Upper lobe of right lung (tissue), 1 donor: ENCODE measurements around the gene USP9X. TPM values are rescaled to one million over a fixed set of nuclear protein-coding genes. Genes with fewer than 3 reads are reported as not detected.

Experiments used
- ATAC-seq: fragments of 200-7000 bp; cut with Tn5 transposase; one replicate; pipeline ENCODE4 v1.9.1; 2020; ENCODE audit warnings: mild to moderate bottlenecking, moderate library complexity
- DNase-seq: peaks from one replicate; pipeline ENCODE4 v3.0.0-alpha.2; 2020
- H3K27ac ChIP-seq: fragments of 200-600 bp; one replicate; pipeline ENCODE4 v1.8.0; 2022
- H3K27me3 ChIP-seq: fragments of 200-600 bp; one replicate; pipeline ENCODE4 v1.8.0; 2022; ENCODE audit warnings: mild to moderate bottlenecking
- H3K36me3 ChIP-seq: fragments of 200-600 bp; one replicate; pipeline ENCODE4 v1.8.0; 2022
- H3K4me1 ChIP-seq: fragments of 200-600 bp; one replicate; pipeline ENCODE4 v1.8.0; 2022
- H3K4me3 ChIP-seq: fragments of 200-600 bp; one replicate; pipeline ENCODE4 v1.8.0; 2022; ENCODE audit warnings: mild to moderate bottlenecking
- H3K9me3 ChIP-seq: fragments of 200-600 bp; one replicate; pipeline ENCODE4 v1.8.0; 2022
- CTCF ChIP-seq: fragments of 200-600 bp; IDR thresholded peaks from one replicate; pipeline ENCODE4 v1.8.0; 2022; ENCODE audit warnings: antibody characterized with exemption
- intact Hi-C: fragments of 100-400 bp; cut with DNase I; formaldehyde crosslinking; loops from one replicate; pipeline ENCODE4 v1.11.0; 2022
- total RNA-seq: library from RNA; stranded (reverse); fragmentation: NEBNext Ultra II Directional; extraction: Animal tissue kit (Norgen Biotek cat#: 25700); gene quantifications from one replicate; pipeline ENCODE4 v1.2.1, GENCODE V29; 2021
- donor health status: DM: no; HTN: yes; CAD: no; lungs with severe emphysema.

The USP9X gene
- total RNA-seq, 1 donor from 2014 or later: 71.5 TPM

- peak overlapping the region; percentile 70 for H3K4me3 ChIP-seq
- ATAC-seq (no peak), DNase-seq (no peak)
- no peaks in the 10 kb centered on the region for H3K27me3 ChIP-seq
- H3K27ac ChIP-seq: peak overlapping the region; percentile 98
- no peaks in the 10 kb centered on the region for H3K9me3 ChIP-seq
- peaks cover 21% of the 10 kb centered on the region for H3K4me1 ChIP-seq
- no peak for TF ChIP-seq CTCF
- intact Hi-C loops: no loop called here
- H3K36me3 ChIP-seq: no peaks in the 10 kb centered on the region
Observed at GRCh38 chrX:41087201-41087600, 2.0 kb downstream of the USP9X start.

DNA sequence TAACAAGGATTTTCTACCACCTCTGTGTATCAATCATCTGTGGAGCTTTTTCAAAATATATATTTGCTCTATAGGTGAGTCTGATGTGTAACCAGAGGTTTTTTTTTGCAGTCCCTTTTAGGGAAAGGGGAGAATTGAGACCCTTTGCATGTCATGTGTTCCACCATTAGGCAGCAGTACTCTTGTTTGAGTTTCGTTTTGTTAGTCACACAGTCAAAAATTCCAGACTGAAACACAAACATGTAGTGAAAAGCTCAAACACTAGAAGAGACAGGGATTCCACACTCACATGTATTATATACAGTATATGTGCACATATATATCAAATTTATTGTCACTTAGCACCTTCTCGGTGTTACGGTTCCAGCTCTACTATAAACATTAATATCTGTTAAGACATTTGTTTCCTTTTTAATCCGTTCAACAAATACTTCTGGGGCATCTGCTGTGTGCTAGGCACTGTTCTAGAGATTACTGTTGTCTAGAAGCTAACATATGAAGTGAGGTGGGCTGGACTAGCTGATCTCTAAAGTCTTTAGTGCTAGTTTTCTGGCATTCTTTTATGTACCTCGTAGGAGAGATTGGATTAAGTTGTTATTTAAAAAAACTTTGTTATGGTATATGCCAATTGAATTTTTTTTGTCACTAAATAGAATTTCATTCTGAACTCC is 5.5 kb downstream of the USP9X start:
- H3K36me3 ChIP-seq: no peaks in the 10 kb centered on the region
- DNase-seq: no peak
- no peak for ATAC-seq
- H3K27ac ChIP-seq: no peak overlapping the region
- peak overlapping the region; percentile 11 for H3K4me3 ChIP-seq
- H3K27me3 ChIP-seq: no peaks in the 10 kb centered on the region
- intact Hi-C loops: no loop called here
- H3K4me1 ChIP-seq: peaks cover 27% of the 10 kb centered on the region
- TF ChIP-seq CTCF: no peak
- no peaks in the 10 kb centered on the region for H3K9me3 ChIP-seq

DNA sequence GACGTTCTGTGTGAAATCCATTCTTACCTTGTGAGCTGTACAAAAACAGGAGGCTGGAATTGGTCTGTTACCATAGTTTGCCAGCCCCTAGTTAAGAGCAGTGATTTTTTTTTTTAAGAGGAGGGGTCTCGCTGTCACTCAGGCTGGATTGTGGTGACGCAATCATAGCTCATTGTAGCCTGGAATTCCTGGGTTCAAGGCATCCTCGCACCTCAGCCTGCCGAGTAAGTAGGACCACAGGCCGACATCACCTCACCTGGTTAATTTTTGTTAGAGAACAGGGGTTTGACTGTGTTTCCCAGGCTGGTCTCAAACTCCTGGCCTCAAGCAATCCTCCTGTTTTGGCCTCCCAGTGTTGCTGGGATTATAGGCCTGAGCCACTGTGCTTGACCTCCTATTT is 7.5 kb downstream of the USP9X start:
- Histone ChIP-seq H3K9me3 (no peaks in the 10 kb centered on the region), H3K27ac (no peak overlapping the region), H3K36me3 (no peaks in the 10 kb centered on the region), H3K4me1 (peaks cover 31% of the 10 kb centered on the region), H3K27me3 (no peaks in the 10 kb centered on the region), H3K4me3 (no peak overlapping the region)
- ATAC-seq (no peak), DNase-seq (no peak)
- intact Hi-C loops: no loop called here
- no peak for TF ChIP-seq CTCF

DNA sequence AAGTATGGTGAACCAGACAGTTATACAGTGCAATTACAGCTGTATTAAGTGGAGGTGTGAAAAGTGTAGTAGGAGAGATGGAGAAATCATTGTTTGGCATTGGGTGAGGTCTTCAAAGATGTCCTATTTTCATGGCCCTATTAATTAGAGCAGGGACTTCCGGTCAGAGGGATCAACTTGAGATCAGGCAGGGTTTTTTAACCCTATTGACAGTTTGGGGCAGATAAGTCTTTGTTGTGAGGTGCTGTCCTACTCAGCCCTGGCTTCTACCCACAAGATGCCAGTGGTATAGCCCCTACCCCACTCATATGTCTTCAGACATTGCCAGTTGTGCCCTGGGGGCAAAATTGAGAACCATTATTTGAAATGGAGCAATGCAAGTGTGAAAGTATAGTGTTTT is 9.9 kb downstream of the USP9X start:
- DNase-seq: no peak
- H3K4me3 ChIP-seq: no peak overlapping the region
- intact Hi-C loops: no loop called here
- H3K4me1 ChIP-seq: peaks cover 22% of the 10 kb centered on the region
- H3K36me3 ChIP-seq: no peaks in the 10 kb centered on the region
- H3K27ac ChIP-seq: no peak overlapping the region
- no peak for ATAC-seq
- TF ChIP-seq CTCF: no peak
- H3K9me3 ChIP-seq: no peaks in the 10 kb centered on the region
- no peaks in the 10 kb centered on the region for H3K27me3 ChIP-seq

DNA sequence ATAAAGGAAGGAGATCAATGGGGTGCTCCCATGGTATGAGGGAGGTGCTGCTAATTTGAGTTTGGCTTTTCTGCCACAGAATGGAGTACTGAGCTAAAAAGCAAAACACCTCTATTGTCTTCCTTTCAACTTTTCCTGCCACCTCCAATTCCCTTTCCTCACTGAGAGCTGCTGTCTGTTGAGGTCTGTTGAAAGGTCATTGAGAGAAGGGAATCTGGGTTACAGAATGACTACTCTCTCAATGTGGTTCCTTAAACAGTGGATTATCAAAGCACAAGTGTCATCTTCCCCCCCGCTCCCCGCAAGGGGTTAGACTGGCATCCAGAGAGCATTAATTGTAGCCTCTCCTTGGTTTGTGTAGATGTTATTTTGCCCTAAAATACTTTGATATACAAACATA is 10.7 kb downstream of the USP9X start:
- intact Hi-C loops: no loop called here
- H3K4me1 ChIP-seq: peaks cover 20% of the 10 kb centered on the region

More for the DNA sequence above, 10.7 kb downstream of the USP9X start:
- H3K27ac ChIP-seq: no peak overlapping the region
- ATAC-seq (peak; percentile 55), DNase-seq (no peak)
- no peak overlapping the region for H3K4me3 ChIP-seq
- H3K27me3 ChIP-seq: no peaks in the 10 kb centered on the region
- H3K9me3 ChIP-seq: no peaks in the 10 kb centered on the region
- TF ChIP-seq CTCF: no peak
- no peaks in the 10 kb centered on the region for H3K36me3 ChIP-seq
